ENCODE results near the gene SMIM1. TPM values are rescaled to one million over a fixed set of nuclear protein-coding genes. Genes with fewer than 3 reads are reported as not detected.

Gene SMIM1
- total and polyA plus RNA-seq, 2 donors from 2014 or later: 7.0 to 49.5 TPM

DNA sequence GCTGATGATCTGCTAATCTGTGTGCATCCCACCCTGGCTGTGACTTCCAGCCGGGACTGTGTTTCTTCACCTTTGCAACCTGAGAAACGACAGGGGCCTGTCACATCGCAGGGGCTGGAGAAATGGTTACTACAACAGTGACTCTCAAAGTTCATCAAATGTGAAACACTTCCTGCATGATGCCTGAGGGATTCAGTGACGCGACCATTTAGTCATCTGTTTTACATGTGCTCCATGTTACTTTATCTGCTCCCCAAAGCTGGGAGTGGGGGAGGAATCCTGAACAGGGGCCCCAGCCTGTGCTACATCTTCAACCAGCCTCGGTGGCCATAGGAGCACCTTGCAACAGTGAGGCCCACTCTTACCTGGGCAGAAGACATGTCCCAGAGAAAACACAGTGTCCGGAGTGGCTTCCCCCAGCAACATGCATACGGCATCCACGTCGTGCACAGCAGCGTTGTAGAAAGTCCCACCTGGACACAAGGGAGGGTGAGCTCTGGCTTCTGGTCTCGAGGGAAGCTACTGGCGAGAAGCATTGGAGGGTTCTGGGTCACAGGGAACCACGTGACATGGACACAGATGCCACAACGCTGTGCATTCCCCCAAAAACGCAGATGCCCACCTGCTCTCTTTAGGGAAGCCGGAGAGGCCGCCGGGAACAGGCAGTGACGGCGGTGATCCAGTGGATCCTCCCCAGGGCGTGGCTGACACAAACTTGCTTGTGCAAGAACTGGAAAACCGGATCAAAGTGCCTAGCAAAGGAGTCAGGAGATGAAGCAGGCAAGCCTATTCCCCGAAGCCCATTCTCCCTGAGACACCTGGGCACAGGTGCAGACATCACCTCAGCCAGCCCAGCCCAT lies 29.9 kb upstream of the SMIM1 start:
- Histone ChIP-seq H3K9ac (ENCODE audit: low read length in 3 of 3) (no peak overlapping the region), H3K36me3 (ENCODE audit: control insufficient read depth in 2 of 3, insufficient read depth in 3 of 3, low read length in 3 of 3) (peaks cover 5 to 16% (median 7%) of the 10 kb centered on the region in 3 donors), H3K9me3 (ENCODE audit: control insufficient read depth in 2 of 3, insufficient read depth in 1 of 3, low read length in 3 of 3) (no peaks in the 10 kb centered on the region), H3K4me3 (ENCODE audit: low read length in 3 of 3) (no peak overlapping the region), H3K27me3 (ENCODE audit: control insufficient read depth, insufficient read depth, low read length) (no peaks in the 10 kb centered on the region), H3K4me1 (ENCODE audit: control insufficient read depth in 2 of 3, insufficient read depth in 2 of 3, low read depth in 1 of 3, low read length in 3 of 3) (peaks cover 0 to 7% (median 0%) of the 10 kb centered on the region in 3 donors), H3K27ac (ENCODE audit: low read depth in 2 of 2, low read length in 2 of 2) (no peak overlapping the region)
- TF ChIP-seq, protein P1, sequence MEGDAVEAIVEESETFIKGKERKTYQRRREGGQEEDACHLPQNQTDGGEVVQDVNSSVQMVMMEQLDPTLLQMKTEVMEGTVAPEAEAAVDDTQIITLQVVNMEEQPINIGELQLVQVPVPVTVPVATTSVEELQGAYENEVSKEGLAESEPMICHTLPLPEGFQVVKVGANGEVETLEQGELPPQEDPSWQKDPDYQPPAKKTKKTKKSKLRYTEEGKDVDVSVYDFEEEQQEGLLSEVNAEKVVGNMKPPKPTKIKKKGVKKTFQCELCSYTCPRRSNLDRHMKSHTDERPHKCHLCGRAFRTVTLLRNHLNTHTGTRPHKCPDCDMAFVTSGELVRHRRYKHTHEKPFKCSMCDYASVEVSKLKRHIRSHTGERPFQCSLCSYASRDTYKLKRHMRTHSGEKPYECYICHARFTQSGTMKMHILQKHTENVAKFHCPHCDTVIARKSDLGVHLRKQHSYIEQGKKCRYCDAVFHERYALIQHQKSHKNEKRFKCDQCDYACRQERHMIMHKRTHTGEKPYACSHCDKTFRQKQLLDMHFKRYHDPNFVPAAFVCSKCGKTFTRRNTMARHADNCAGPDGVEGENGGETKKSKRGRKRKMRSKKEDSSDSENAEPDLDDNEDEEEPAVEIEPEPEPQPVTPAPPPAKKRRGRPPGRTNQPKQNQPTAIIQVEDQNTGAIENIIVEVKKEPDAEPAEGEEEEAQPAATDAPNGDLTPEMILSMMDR (IDR thresholded peaks at IDR 0.05; ENCODE audit: borderline replicate concordance, extremely low read depth, insufficient read depth): no peak
- no peak for DNase-seq
- FAIRE-seq: no peak
- intact Hi-C loops (cut with DNase I): no loop called here

DNA sequence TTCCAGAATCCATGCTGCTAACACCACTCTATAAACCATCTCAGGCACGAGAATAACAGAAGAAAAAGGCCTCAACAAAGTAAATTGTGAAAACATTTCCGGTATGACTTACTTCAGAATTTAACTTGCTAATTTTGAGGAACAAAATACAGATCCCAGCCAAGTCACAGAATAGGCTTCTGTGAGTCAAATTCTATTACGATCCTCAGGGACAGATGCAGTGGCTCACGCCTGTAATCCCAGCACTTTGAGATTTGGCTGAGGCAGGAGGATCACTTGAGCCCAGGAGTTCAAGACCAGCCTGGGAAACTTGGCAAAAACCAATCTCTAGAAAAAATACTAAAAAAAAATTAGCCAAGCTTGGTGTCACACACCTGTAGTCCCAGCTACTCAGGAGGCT lies 29.1 kb upstream of the SMIM1 start:
- Histone ChIP-seq H3K27me3 (ENCODE audit: control insufficient read depth, insufficient read depth, low read length) (no peaks in the 10 kb centered on the region), H3K9me3 (ENCODE audit: control insufficient read depth in 2 of 3, insufficient read depth in 1 of 3, low read length in 3 of 3) (no peaks in the 10 kb centered on the region), H3K4me1 (ENCODE audit: control insufficient read depth in 2 of 3, insufficient read depth in 2 of 3, low read depth in 1 of 3, low read length in 3 of 3) (peaks cover 0 to 10% (median 0%) of the 10 kb centered on the region in 3 donors), H3K27ac (ENCODE audit: low read depth in 2 of 2, low read length in 2 of 2) (no peak overlapping the region), H3K9ac (ENCODE audit: low read length in 3 of 3) (no peak overlapping the region), H3K36me3 (ENCODE audit: control insufficient read depth in 2 of 3, insufficient read depth in 3 of 3, low read length in 3 of 3) (peaks cover 4 to 16% (median 7%) of the 10 kb centered on the region in 3 donors), H3K4me3 (ENCODE audit: low read length in 3 of 3) (no peak overlapping the region)
- DNase-seq: no peak
- TF ChIP-seq, protein P1 (IDR thresholded peaks at IDR 0.05; ENCODE audit: borderline replicate concordance, extremely low read depth, insufficient read depth): no peak
- intact Hi-C loops (cut with DNase I): no loop called here
- no peak for FAIRE-seq

DNA sequence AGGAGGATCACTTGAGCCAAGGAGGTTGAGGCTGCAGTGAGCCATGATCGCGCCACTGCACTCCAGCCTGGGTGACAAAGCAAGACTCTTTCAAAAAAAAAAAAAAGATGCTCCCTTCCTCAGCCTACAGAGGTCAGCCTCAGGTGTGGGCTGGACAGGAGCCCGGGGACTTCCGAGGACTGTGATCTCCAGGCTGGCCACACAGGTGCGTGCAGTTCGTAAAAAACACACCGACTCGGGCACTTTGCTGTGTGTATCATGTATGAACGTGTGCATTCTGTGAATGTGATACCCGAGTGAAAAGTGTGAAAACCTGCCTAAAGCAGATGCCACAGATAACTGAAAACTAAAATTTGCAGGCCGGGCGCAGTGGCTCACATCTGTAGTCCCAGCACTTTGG lies 28.7 kb upstream of the SMIM1 start:
- TF ChIP-seq, protein P1 (IDR thresholded peaks at IDR 0.05; ENCODE audit: borderline replicate concordance, extremely low read depth, insufficient read depth): no peak
- H3K9ac ChIP-seq (ENCODE audit: low read length in 3 of 3): no peak overlapping the region
- peaks cover 0 to 10% (median 0%) of the 10 kb centered on the region in 3 donors for H3K4me1 ChIP-seq (ENCODE audit: control insufficient read depth in 2 of 3, insufficient read depth in 2 of 3, low read depth in 1 of 3, low read length in 3 of 3)
- no peak overlapping the region for H3K4me3 ChIP-seq (ENCODE audit: low read length in 3 of 3)
- H3K9me3 ChIP-seq (ENCODE audit: control insufficient read depth in 2 of 3, insufficient read depth in 1 of 3, low read length in 3 of 3): no peaks in the 10 kb centered on the region
- DNase-seq: no peak
- no peaks in the 10 kb centered on the region for H3K27me3 ChIP-seq (ENCODE audit: control insufficient read depth, insufficient read depth, low read length)
- H3K27ac ChIP-seq (ENCODE audit: low read depth in 2 of 2, low read length in 2 of 2): no peak overlapping the region
- H3K36me3 ChIP-seq (ENCODE audit: control insufficient read depth in 2 of 3, insufficient read depth in 3 of 3, low read length in 3 of 3): peaks cover 4 to 13% (median 7%) of the 10 kb centered on the region in 3 donors
- intact Hi-C loops (cut with DNase I): no loop called here
- FAIRE-seq: no peak
